GF-D8 (cell line): ENCODE data around the gene GOSR2.
"Not testable (repeated sequence)": the region's sequence is repeated elsewhere in the genome, so short reads cannot be mapped to it uniquely, and the experiment has no call there.

ENCODE experiments used
- DNase-seq: peaks from one replicate; lab custom pipeline; 2025; lab: John Stamatoyannopoulos, UW

Gene GOSR2

GRCh38 chr17:46964315-46965265, 41.6 kb downstream of the GOSR2 start:
- no peak for DNase-seq

GRCh38 chr17:46968224-46968834, 45.4 kb downstream of the GOSR2 start:
- DNase-seq, result no peak

DNA sequence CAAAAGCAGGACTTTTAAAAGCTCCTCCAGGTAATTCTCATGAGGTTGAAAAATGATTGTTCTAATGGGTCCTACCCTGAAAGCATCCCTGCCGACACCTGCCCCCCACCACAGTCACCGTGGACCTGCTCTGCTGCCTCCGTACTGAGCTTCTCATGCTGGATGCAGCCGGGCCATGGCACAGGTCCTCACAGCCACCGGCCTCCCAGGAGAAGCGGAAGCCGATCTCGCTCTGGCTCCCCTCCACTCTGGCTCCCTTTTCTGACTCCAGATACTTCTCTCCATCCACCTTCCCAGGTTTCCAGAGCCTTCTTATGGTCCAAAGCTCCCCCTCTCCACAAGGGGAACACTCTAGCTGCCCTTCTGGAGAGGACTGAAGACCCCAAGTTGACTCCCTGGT, 45.9 kb downstream of the GOSR2 start:
- no peak for DNase-seq

DNA sequence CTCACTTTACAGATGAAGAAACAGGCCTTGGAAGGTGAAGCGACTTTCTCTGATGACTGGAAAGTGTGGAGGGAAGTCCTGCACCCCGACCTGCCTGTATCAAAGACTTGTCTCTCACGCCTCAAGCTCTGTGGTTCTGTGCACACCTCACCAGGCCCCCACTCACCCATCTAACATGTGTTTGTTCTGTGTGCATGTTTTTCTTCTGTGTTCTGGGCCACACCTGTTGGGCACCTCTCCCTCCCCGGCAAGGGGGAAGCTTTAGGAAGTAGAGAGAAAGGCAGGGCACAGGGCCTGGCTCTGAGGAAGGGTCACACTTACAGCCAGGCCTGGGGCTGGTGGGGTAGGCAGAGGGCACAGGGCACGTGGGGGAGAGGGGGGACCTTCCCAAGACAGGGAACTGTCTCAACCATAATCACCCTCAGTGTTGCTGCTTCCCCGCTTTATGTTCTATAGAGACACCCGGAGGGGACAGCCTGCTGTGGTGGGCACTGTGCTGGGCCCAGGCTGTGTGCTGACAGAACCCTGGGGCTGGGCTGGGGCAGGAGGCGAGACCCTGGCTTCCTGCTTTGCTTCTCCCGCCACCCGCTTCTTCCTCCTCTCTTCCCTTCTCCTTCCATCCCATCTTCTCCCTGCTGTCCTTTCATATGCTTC, 48.8 kb downstream of the GOSR2 start:
- no peak for DNase-seq

- DNase-seq, result no peak
Observed at GRCh38 chr17:46972346-46972745, 49.4 kb downstream of the GOSR2 start.

GRCh38 chr17:46974086-46974485, 51.1 kb downstream of the GOSR2 start:
- no peak for DNase-seq

DNA sequence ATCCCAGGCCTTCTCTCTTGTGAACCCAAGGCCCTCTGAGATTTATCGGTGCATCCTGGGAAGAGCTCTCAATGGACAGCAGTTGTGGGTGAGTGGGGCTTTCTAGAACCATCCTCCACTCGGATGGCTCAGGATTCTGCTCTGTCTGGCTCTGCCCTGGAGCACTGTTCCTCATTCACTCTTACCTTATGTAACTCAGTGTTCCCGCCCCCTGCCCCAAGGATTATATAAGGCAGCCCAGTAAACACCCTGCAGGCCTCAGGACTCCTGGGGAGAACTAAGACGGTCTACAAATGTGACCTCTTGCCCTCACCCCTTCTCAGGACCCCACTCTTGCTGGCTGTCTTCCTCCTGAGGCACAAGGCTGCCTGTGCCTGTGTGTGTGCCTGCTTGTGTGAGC, 52.3 kb downstream of the GOSR2 start:
- no peak for DNase-seq

DNA sequence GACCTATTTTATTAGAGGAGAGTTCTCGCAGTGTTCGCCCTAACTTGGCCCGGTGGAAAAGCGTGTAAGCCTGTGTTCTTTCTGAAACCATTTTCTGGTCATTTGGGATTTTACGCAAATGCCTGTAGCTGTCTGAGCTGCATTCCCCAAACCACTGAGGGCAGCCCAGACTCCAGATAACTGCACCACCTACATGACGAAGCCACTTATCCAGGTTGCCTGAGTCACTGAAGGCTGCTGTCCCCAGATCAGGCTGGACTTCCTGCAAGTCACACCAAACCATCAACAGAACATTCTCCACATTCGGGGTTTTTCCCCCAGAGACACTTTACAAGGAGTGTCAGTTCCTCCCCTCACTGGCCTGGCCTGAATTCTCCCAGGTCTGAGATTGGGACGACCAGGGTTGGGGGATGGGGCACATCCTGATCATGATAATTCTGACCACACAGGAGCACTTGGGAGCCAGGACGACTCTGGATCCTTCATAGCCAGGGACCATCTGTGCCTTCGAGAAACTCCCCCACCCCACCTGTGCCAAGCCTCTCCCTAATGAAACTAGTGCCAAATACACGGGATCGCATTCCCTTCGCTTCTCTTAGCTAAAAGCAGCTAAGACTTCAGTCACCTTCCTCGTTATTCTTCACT, 53.8 kb downstream of the GOSR2 start:
- no peak for DNase-seq

- DNase-seq, result no peak
Observed at GRCh38 chr17:46977348-46977747, 54.4 kb downstream of the GOSR2 start.

GRCh38 chr17:46977750-46978488, 55.0 kb downstream of the GOSR2 start:
- DNase-seq, result no peak

- no peak for DNase-seq
Observed at GRCh38 chr17:46978489-46979146, 55.7 kb downstream of the GOSR2 start.

DNA sequence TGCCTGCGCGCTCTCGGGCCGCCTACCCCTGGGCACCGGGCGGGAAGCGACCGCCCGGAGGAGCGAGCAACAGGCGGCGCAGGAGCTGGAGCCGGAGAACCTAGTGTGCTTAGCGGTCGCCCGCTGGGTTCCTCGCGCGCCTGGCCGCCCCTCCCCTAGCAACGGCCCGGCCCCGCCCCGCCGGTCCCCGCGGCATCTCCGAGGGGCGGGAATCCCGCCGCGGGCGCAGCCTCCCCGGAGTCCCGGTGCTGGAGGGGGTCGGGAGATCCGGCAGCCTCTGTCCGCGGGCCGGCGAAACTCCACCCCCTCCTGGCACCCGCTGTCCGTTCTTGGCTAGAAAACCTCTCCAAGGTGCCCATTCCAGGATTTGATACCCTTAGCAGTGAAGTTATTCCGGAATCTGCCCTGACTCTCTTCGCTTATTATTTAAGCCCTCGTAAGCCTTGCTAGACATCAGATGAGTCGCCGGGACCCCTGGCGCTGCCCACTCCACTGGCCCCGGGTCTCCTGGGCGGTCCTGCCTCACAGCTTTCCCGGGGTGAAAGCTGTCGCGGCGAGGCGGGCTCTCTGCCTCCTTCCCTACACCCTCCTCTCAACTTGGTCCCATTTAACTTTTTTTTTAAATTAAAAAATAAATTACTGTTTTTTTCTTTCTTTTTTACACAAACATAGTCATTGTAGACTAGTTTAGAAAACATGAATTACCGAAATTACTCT, 56.3 kb downstream of the GOSR2 start, which contains the start of gene RPRML:
Gene RPRML (minus strand): TSS at position 107 of the 717 bp plus-strand sequence. CDS start 246 bp downstream, outside the sequence.
- no peak for DNase-seq

GRCh38 chr17:46982577-46982976, 59.6 kb downstream of the GOSR2 start:
- no peak for DNase-seq

DNA sequence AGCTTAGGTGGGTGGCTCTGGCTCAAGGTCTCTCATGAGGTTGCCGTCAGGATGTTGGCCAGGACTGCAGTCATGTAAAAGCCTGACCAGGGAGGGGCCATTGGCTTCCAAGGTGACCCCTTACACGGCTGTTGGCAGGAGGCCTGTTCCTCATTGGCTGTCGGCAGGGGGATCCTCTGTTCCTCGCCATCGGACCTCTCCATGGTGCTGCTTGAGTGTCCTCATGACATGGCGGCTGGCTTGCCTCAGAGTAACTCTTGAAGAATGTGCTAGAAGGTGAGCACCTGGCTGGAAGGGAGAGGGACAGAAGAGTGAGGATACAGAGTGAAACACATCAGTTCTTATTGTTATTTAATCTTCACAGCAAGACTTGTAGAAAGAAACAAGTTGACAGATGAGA, 60.8 kb downstream of the GOSR2 start:
- DNase-seq, result no peak

DNA sequence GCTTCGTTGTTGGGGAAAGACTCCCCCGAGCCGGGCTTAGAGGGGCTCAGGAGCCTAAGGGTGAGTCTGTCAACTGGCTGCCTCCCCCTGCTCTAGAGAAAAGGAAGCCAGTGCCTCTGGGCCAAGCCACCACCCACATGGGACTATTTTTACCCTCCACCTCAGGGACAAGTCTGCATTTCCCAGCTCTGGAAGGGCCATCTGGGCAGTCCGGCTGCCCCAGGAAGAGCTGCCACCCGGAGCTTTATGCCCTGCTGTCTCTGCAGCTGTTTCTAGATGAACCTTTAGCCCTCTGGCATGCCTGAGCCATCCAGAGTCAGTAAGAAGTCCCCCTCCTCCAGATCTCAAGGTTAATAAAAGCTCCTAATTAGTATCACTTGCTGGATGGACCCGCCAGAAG, 61.4 kb downstream of the GOSR2 start:
- no peak for DNase-seq

DNA sequence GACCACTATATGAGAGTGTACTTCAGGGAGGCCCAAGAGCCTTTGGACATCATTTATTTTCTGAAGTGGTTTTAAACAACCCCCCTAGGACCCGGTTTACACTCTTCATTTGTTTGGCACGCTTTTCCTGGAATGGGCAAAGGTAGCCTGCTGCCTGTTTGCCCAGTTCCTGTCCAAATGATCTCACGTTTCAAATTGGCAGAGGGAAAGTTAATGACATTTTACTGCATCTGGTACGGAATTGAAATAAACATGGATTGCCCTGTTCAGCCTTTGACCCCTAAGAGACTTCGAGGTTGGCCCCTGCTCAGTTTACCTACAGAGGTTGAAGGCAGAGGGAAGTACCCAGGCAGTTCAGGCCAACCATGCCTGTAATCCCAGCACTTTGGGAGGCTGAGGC, 61.9 kb downstream of the GOSR2 start:
- no peak for DNase-seq

DNA sequence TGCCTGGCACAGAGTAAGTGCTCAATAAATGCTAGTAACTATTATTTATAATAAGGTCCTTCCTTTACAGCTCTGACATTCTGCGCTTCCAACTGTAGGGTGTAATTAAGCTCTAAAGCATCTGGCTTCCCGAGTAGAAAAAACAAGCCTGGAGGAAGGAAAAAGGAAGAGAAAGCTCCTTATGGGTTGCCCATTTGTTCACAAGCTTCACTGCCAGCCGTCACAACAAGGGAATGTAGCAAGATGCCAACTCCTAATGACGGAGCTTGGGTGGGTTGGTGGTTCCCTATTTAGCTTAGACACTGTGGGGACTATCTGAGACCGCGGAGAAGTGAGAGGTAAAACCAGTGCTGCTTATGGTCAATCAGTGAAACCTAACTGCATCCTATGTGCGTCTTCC, 63.4 kb downstream of the GOSR2 start:
- no peak for DNase-seq

GRCh38 chr17:46987927-46988326, 65.0 kb downstream of the GOSR2 start:
- DNase-seq, result not testable (repeated sequence)

- no peak for DNase-seq
Observed at GRCh38 chr17:46989637-46990431, 66.9 kb downstream of the GOSR2 start.

DNA sequence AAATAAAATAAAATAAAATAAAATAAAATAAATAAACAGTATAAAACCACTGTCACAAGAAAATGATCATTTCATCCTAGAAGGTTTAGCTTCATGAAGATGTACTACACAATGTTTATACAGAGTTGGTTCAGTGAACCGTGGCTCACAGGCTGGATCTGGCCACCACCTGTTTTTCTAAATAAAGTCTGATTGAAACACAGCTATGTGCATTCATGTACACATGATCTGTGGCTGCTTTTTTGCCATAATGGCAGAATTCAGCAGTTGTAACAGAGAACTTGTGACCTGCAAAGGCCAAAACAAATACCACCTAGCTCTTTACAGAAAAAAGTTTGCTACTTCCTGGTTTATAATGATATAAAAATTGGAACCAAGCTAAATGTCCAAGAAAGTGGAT, 68.7 kb downstream of the GOSR2 start:
- DNase-seq, result no peak
